ENCODE data around the gene GMPS. TPM values are rescaled to one million over a fixed set of nuclear protein-coding genes. Genes with fewer than 3 reads are reported as not detected.
"Not testable (repeated sequence)": the region's sequence is repeated elsewhere in the genome, so short reads cannot be mapped to it uniquely, and the experiment has no call there.

The GMPS gene
- total RNA-seq (2014; rRNA removed) = 73.2 and 84.3 TPM in 2 replicates
- 39.8 TPM for polyA plus RNA-seq (2012)

GRCh38 chr3:155870133-155870944 lies at the start of gene GMPS:
Gene GMPS, plus strand, starts transcription at chr3:155870650. Its CDS starts 221 bp downstream, at chr3:155870871.
- DNase-seq (ENCODE audit: low read depth) = peak; percentile 89

GRCh38 chr3:155828490-155829098 lies 41.9 kb upstream of the GMPS start:
- DNase-seq (ENCODE audit: low read depth) = not testable (repeated sequence)

DNA sequence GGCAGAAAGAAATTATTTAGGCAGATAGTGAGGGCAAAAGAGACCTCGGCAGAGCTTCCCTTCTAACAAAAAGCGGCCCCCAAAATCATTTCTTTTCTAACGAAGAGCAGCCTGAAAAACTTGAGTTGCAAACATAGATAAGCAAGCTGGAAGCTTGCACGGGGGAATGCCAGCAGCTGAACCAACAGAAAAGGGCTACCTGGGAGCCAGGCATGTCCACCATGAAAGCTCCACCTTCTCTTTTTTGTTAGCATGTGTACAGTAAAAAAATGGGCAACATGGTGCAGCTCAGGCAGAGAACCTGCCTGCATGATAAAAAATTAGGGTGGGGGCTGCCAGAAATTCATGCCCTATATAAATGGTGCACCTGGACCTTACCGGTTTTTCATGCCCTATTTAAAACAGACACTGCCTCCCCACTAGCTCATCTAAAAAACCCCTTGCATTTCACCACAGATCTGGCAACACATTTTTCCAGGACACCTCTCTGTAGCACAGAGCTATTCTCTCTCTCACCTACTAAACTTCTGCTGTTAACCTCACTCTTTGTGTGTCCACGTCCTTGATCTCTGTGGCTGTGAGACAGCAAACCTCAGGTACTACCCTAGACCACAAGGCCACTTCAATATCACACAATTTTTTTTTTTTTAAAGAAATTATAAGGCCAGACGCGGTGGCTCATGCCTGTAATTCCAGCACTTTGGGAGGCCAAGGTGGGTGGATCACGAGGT lies 34.9 kb upstream of the GMPS start:
- no peak for DNase-seq (ENCODE audit: low read depth)

DNA sequence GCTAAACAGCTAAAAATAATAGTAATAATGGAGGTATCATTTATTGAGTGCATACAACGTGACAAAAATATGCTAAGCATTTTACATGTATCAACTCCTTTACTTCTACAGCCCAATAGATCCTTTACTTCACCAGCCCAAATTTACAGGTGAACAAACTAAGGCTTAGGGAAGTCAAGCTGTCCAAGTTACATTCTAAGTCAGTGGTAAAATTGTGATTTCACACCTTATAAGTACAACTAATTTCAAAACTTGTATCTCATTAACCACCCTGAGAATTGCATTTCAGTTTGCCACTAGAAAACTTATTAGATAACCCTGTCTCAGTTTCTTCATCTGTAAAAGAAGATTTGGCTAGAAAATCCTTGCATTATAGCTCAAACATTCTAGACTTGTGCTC lies 26.9 kb upstream of the GMPS start:
- no peak for DNase-seq (ENCODE audit: low read depth)

- no peak for DNase-seq (ENCODE audit: low read depth)
These were observed 24.3 kb upstream of the GMPS start for GRCh38 chr3:155846119-155846518.

DNA sequence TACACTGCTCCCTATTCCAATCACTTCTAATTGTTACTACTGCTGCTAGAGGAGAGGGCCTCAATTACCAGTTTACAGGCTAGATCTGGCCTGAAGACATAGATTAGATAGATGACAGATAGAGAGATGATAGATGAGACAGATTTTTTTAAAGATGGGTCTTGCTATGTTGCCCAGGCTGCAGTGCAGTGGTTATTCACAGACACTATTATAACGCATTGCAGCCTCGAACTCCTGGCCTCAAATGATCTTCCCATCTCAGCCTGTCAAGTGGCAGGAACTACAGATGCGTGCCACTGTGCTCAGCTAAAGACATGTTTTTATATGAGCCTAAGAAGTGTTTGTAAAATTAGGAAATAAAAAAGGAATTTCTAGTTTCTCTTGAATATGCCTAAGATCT lies 22.5 kb upstream of the GMPS start:
- DNase-seq (ENCODE audit: low read depth) = no peak

DNA sequence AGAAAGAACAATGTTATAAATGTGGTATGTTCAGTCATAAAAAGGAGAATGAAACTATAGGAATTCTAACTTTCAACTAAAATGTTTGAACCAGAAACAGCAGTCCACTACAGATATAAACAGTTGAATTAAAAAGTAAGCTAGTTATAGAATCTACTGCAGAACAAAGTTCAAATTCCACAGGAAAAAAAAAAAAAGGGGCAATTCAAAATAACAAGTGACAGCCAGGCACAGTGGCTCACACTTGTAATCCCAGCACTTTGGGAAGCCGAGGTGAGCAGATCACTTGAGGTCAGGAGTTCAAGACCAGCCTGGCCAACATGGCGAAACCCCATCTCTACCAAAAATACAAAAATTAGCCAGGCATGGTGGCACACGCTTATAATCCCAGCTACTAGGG lies 21.0 kb upstream of the GMPS start:
- not testable (repeated sequence) for DNase-seq (ENCODE audit: low read depth)

DNA sequence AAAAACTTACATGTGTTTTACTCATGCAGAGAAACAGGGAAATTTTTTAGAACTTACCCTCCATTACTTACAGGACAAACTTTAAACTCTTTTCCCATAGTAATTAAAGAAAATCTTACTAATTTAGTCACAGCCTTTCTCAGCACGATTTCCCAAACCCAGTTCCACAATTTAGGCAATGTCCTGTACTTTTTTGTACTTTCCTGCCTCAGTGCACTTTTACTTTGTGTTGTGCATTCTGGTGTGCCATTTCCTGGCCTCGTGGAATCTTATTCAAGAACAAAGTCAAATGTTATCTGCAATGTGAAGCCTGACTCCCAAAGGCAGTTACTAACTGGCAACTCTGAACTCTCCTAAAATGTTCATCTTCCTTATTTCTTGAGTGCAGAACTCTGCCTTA lies 18.1 kb upstream of the GMPS start:
- DNase-seq (ENCODE audit: low read depth) = no peak

GRCh38 chr3:155853214-155854140 lies 17.0 kb upstream of the GMPS start:
- DNase-seq (ENCODE audit: low read depth) = peak; percentile 9

DNA sequence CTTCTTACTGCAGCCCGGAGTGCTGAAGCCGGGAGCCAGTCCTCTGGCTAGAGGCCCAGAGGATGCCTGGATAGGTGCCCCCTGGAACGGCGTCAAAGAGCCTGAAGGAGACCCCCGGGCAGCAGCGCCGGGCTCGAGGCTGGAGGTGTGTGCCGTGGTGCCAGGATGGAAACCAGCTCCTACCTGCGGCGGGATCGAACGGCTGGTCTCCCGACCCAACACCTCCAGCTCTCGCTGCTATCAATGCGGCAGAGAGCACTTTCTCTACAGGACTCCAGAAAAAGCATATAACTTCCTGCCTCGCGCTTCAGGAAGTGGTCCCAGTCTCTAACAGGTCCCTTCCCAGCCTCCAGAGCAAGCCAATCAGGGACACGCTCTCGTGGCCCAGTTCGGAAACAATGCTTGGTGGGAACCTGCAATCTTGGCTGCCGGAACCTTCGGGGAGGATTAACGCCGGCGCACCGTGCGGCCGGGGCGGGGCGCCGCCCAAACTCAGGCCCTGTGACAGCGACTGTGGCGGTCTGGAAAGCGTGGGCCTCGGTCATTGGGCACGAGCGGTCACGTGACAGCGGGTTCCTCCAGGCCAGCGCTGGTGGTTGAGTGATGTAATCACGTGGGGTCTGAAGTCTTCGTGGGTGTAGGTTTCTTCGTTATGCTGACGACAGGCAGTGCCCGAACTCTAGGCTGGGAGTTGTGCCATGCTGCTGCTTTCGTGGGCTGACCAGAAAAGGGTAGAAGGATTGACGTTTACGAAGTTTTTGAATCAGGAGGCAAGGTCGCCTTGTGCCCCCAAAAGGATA lies 16.1 kb upstream of the GMPS start, which contains the start of gene SLC33A1:
Gene SLC33A1, minus strand, starts transcription at position 287 of the 800 bp plus-strand sequence. CDS start 430 bp downstream, outside the sequence.
- peak; percentile 99 for DNase-seq (ENCODE audit: low read depth)

DNA sequence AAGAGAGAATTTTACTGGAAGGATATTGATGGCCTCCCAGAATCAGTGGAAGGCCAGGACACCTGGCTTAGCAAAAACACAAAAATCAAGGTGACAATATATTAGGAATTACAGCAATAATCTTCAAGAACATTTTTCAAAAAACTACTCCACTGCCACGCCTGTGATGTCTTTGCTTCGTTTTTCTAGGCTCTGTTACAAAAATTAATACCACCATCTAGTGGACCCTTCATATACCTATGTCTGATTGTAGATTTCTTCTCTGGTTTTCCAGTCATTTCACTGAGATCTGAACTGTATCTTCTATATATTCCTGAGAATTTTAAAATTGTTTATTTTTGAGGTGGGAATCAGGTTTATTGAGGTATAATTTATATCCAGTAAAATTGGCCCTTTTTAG lies 10.6 kb upstream of the GMPS start:
- DNase-seq (ENCODE audit: low read depth) = peak; percentile 32

DNA sequence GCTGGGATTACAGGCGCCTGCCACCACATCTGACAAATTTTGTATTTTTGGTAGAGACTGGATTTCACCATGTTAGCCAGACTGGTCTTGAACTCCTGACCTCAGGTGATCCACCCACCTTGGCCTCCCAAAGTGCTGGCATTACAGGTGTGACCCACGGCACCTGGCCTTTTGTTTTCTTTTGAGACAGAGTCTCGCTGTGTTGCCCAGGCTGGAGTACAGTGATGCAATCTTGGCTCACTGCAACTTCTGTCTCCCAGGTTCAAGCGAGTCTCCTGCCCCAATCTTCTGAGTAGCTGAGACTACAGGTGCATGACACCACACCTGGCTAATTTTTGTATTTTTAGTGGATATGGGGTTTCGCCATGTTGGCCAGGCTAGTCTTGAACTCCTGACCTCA lies 10.0 kb upstream of the GMPS start:
- DNase-seq (ENCODE audit: low read depth) = not testable (repeated sequence)

DNA sequence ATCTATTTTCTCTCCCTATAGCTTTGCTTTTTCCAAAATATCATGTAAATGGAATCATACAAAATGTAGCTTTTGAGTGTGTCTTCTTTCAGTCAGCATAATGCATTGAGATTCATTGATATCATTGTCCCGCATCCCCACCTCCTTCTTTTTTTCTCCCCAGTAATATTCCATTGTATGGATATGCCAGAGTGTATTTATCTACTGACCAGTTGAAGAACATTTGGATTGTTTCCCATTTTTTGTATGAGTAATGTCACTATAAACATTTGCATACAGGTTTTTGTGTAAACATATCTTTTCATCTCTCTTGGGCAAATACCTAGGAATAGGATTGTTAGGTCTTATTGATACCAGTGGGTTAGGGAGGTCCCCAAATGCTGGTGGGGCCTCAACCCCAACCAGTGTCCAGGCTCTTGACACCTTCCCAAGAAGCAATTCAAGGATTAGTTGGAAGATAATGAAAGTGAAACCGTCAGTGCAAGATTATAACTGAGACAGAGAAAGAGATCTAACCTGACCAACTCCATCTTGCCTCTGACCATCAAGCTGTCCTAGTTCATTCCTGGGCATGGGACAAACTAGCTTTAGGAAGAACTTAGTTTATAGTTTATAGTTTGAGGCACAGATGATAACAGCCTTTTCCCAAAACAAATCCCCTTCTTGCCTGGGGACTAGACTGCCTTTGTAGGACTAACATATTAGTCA lies 8.8 kb upstream of the GMPS start:
- no peak for DNase-seq (ENCODE audit: low read depth)

GRCh38 chr3:155862290-155862982 lies 8.0 kb upstream of the GMPS start:
- DNase-seq (ENCODE audit: low read depth) = peak; percentile 73

GRCh38 chr3:155863072-155863784 lies 7.2 kb upstream of the GMPS start:
- no peak for DNase-seq (ENCODE audit: low read depth)

- no peak for DNase-seq (ENCODE audit: low read depth)
These were observed 759 bp upstream of the GMPS start for GRCh38 chr3:155869691-155870090.

- peak; percentile 41 for DNase-seq (ENCODE audit: low read depth)
These were observed 695 bp downstream of the GMPS start for GRCh38 chr3:155870945-155871745.
